Kidney (tissue), 14 donors: ENCODE results near the gene HBEGF. TPM values are rescaled to one million over a fixed set of nuclear protein-coding genes. Genes with fewer than 3 reads are reported as not detected.

Experiments
- DNase-seq, 5 donors: peaks; one replicate each; pipeline ENCODE4 v3.0.0-alpha.2; 2013 to 2020
- FAIRE-seq: peaks from 2 replicates; lab custom pipeline; 2012; peaks lifted over from hg19 to GRCh38; lab: Jason Lieb, UNC
- H3K27ac ChIP-seq, 2 donors: one replicate each; pipeline ENCODE4 v1.7.0; 2013; ENCODE audit warnings: low read depth in 2 of 2, low read length in 2 of 2, inconsistent platforms in 1 of 2
- H3K27me3 ChIP-seq: one replicate; pipeline ENCODE4 v1.7.1; 2013; ENCODE audit warnings: low read length, inconsistent platforms; ENCODE audit not compliant: control insufficient read depth, insufficient read depth
- H3K36me3 ChIP-seq, 3 donors: one replicate each; pipeline versions ENCODE4 v1.7.0 to v1.7.1; 2013; ENCODE audit warnings: low read length in 3 of 3, control low read depth in 1 of 3, inconsistent platforms in 1 of 3; ENCODE audit not compliant: insufficient read depth in 3 of 3, control insufficient read depth in 2 of 3
- H3K4me1 ChIP-seq, 3 donors: one replicate each; pipeline versions ENCODE4 v1.7.0 to v1.7.1; 2013; ENCODE audit warnings: low read length in 3 of 3, inconsistent platforms in 1 of 3, low read depth in 1 of 3; ENCODE audit not compliant: control insufficient read depth in 2 of 3, insufficient read depth in 2 of 3
- H3K4me3 ChIP-seq, 3 donors: one replicate each; pipeline versions ENCODE4 v1.7.0 to v1.8.1; 2013; ENCODE audit warnings: low read length in 3 of 3, control low read depth in 1 of 3, inconsistent platforms in 1 of 3
- H3K9ac ChIP-seq, 3 donors: one replicate each; pipeline versions ENCODE4 v1.7.0 to v1.7.1; 2013; ENCODE audit warnings: low read length in 3 of 3, control low read depth in 1 of 3, inconsistent platforms in 1 of 3
- H3K9me3 ChIP-seq, 3 donors: one replicate each; pipeline versions ENCODE4 v1.7.0 to v1.7.1; 2013; ENCODE audit warnings: low read length in 3 of 3, control low read depth in 1 of 3, inconsistent platforms in 1 of 3; ENCODE audit not compliant: control insufficient read depth in 2 of 3, insufficient read depth in 1 of 3
- intact Hi-C: fragments of 100-400 bp; cut with DNase I; formaldehyde crosslinking; loops from one replicate; pipeline ENCODE4 v1.11.1; 2022
- polyA plus RNA-seq: library from polyadenylated mRNA; stranded (reverse); fragments of 350-450 nt; fragmentation: Illumina TruSeq; extraction: RNeasy Lipid Tissue Mini Kit (QIAGEN cat#74804); gene quantifications from one replicate; pipeline ENCODE4 v1.2.3, GENCODE V29; 2014; ENCODE audit warnings: low read depth, low replicate concordance; ENCODE audit not compliant: insufficient read depth
- total RNA-seq: library from RNA; stranded (reverse); fragmentation: NEBNext Ultra II Directional; extraction: Animal tissue kit (Norgen Biotek cat#: 25700); gene quantifications from one replicate; pipeline ENCODE4 v1.2.1, GENCODE V29; 2021
- TF ChIP-seq, protein P1 (sequence below): IDR thresholded peaks from 3 replicates; pipeline ENCODE4 v1.5.1; 2012; ENCODE audit warnings: mild to moderate bottlenecking, moderate library complexity, borderline replicate concordance; ENCODE audit not compliant: insufficient read depth; ENCODE audit errors: extremely low read depth
- donor health status: control.
- donor health status: control.
- donor health status: control.
- donor health status: control.
- donor health status: control.
- donor health status: DM: yes; HTN: yes; CAD: no.
- donor health status: Normal renal cell carcinoma (clear cell type).

The HBEGF gene
- total and polyA plus RNA-seq, 2 donors from 2014 or later: 6.0 to 7.8 TPM

DNA sequence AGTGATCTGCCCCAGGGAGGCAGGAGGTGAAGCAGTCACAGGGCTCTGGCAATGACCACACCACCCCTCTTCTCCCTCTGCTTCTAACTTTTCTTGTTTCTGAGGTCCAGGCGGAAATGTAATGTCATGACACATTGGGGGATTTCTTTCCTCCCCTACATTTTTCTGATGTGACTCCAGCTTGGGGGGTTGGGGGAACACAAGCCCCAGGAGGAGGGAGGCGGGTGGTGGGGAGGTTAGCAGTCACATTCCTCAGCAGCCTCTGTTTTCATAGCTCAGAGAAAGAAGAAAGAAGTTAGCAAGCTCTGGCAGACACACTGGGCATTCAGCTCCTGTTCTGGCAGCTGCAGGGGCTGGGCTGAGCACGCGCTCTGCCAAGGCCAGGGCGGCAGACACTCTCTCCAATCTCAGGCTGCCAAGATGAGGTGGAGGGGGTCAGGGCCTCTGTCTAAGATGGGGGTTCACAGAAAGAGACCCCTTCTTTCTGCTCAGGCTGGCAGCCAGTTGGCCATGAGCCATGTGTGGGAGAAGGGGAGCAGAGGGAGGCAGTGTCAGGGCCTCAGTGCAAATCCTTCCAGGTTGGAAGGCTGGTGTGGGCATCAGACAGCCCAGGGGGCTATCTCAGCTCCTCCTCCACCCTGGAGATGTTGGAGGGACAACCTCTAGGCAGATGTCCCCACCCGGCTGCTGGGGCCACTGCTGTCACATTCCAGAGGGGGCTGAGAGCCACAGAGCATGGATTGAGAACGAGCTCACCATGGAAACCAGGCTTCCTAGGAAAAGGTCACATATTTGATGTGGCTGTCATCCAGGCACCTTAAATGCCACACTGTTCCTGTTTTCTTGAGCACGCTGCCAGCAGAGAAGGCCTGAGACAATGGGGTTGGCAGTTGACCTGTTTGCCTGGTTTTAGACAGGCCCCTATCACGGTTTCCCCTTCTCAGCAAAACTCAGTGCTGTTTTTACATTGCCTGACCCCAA is 23.4 kb downstream of the HBEGF start:
- TF ChIP-seq, protein P1, sequence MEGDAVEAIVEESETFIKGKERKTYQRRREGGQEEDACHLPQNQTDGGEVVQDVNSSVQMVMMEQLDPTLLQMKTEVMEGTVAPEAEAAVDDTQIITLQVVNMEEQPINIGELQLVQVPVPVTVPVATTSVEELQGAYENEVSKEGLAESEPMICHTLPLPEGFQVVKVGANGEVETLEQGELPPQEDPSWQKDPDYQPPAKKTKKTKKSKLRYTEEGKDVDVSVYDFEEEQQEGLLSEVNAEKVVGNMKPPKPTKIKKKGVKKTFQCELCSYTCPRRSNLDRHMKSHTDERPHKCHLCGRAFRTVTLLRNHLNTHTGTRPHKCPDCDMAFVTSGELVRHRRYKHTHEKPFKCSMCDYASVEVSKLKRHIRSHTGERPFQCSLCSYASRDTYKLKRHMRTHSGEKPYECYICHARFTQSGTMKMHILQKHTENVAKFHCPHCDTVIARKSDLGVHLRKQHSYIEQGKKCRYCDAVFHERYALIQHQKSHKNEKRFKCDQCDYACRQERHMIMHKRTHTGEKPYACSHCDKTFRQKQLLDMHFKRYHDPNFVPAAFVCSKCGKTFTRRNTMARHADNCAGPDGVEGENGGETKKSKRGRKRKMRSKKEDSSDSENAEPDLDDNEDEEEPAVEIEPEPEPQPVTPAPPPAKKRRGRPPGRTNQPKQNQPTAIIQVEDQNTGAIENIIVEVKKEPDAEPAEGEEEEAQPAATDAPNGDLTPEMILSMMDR: no peak
- Histone ChIP-seq H3K4me3 (no peak overlapping the region), H3K36me3 (no peaks in the 10 kb centered on the region), H3K4me1 (peaks cover 9 to 19% (median 19%) of the 10 kb centered on the region in 3 donors), H3K9ac (peak overlapping the region in 1 of 3 donors; percentile 69), H3K9me3 (no peaks in the 10 kb centered on the region), H3K27me3 (no peaks in the 10 kb centered on the region), H3K27ac (peak overlapping the region; percentile 65 to 74)
- intact Hi-C loops: no loop called here
- DNase-seq (peak in 4 of 5 donors; percentile 58 to 83 (median 70)), FAIRE-seq (no peak)

DNA sequence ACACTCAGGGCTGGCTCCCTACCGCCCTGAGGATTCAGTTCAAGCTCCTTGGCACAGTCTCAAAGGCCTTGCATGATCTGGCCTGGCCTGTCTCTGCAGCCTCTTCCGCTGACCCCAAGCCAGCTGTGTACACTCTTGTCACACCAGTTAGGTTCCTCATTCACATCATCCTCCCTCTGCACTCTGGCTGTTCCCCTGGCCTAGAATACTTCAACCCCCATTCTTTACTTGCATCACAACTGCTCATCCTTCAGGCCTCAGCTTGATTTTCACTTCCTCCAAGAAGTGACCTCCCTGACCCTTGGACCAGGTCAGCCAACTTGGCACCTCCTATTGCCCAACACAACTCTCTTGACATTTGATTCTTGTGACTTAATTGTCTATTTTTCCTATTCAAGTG is 24.6 kb downstream of the HBEGF start:
- DNase-seq (no peak), FAIRE-seq (no peak)
- Histone ChIP-seq H3K4me3 (no peak overlapping the region), H3K9ac (no peak overlapping the region), H3K36me3 (no peaks in the 10 kb centered on the region), H3K27ac (peak overlapping the region in 1 of 2 donors; percentile 23), H3K27me3 (no peaks in the 10 kb centered on the region), H3K9me3 (no peaks in the 10 kb centered on the region), H3K4me1 (peaks cover 9 to 19% (median 12%) of the 10 kb centered on the region in 3 donors)
- intact Hi-C loops: no loop called here
- TF ChIP-seq, protein P1: no peak

DNA sequence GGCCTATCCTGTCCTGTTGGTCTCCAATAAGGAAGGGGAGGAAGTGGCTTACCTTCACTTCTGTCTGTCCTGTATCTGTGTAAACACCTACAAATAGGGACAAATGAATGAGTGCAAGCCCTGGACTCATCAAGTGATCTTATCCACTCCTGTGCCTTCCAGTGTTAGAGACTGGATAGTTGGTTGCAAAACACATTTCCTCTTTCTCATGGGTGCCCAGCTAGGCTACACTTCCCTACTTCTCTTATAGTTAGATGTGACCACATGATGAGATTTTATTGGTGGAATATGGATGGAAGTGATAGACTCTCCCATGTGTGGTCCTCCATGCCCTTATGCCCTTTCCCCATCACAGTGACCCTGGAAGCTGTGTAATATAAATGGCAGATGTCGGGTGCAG is 26.6 kb downstream of the HBEGF start:
- H3K9me3 ChIP-seq: no peaks in the 10 kb centered on the region
- no peak for FAIRE-seq
- TF ChIP-seq, protein P1: no peak
- peaks cover 7 to 19% (median 10%) of the 10 kb centered on the region in 3 donors for H3K4me1 ChIP-seq
- H3K4me3 ChIP-seq: no peak overlapping the region
- intact Hi-C loops: no loop called here
- no peak for DNase-seq
- H3K27me3 ChIP-seq: no peaks in the 10 kb centered on the region
- no peak overlapping the region for H3K27ac ChIP-seq
- H3K36me3 ChIP-seq: no peaks in the 10 kb centered on the region
- no peak overlapping the region for H3K9ac ChIP-seq
